ENCODE results near the gene VWA5B1. TPM values are rescaled to one million over a fixed set of nuclear protein-coding genes. Genes with fewer than 3 reads are reported as not detected.

Gene VWA5B1
- total RNA-seq, 4 donors from 2014 or later: 0.16 TPM; not detected in 3

GRCh38 chr1:20355828-20356735 is 65.4 kb downstream of the VWA5B1 start:
- 63% methylated on average over 7 of the region's 9 CpGs for WGBS
- H3K4me3 ChIP-seq: no peak overlapping the region
- TF ChIP-seq POLR2A (IDR thresholded peaks at IDR 0.05): no peak
- H3K27ac ChIP-seq: peak overlapping the region; percentile 64
- no peaks in the 10 kb centered on the region for H3K36me3 ChIP-seq
- peaks cover 11% of the 10 kb centered on the region for H3K27me3 ChIP-seq
- no peak for DNase-seq (ENCODE audit: low spot score in 2 of 2)
- no peaks in the 10 kb centered on the region for H3K9me3 ChIP-seq
- peaks cover 40% of the 10 kb centered on the region for H3K4me1 ChIP-seq

DNA sequence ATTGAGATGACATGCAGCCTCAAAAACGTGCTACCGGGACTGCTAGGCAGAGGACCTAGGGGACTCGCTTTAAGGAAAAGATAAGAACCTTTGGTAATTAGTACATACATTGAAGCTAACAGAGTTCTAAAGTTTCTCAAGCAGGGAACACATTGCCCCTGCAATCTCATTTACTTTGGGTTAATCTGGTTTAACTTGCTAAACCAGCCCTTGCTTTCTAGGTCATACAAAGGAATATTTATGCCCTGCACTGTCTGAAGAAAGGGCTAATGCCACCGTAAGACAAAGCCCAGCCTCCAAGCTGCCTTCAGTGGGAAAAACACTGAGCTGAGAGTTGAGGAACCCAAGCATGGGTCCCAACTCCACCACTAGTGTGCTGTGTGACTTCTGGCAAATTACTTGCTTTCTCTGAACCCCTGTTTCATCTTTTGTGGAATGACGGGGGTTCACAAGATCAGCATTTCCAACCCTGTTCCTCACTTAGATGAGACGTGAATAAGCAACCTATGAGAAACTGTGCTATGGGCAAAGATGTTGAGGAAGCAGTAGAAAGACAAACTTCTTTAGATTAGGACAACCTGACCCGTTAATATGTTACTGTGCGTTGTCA is 66.3 kb downstream of the VWA5B1 start:
- no peaks in the 10 kb centered on the region for H3K36me3 ChIP-seq
- 63% methylated on average over 8 of the region's 8 CpGs for WGBS
- H3K9me3 ChIP-seq: no peaks in the 10 kb centered on the region
- H3K27ac ChIP-seq: peak overlapping the region; percentile 64
- no peak for DNase-seq (ENCODE audit: low spot score in 2 of 2)
- TF ChIP-seq POLR2A (IDR thresholded peaks at IDR 0.05): no peak
- TF ChIP-seq POLR2AphosphoS5 (IDR thresholded peaks at IDR 0.05): no peak
- TF ChIP-seq, protein P1, sequence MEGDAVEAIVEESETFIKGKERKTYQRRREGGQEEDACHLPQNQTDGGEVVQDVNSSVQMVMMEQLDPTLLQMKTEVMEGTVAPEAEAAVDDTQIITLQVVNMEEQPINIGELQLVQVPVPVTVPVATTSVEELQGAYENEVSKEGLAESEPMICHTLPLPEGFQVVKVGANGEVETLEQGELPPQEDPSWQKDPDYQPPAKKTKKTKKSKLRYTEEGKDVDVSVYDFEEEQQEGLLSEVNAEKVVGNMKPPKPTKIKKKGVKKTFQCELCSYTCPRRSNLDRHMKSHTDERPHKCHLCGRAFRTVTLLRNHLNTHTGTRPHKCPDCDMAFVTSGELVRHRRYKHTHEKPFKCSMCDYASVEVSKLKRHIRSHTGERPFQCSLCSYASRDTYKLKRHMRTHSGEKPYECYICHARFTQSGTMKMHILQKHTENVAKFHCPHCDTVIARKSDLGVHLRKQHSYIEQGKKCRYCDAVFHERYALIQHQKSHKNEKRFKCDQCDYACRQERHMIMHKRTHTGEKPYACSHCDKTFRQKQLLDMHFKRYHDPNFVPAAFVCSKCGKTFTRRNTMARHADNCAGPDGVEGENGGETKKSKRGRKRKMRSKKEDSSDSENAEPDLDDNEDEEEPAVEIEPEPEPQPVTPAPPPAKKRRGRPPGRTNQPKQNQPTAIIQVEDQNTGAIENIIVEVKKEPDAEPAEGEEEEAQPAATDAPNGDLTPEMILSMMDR (IDR thresholded peaks at IDR 0.05): no peak
- H3K27me3 ChIP-seq: peaks cover 19% of the 10 kb centered on the region
- peaks cover 40% of the 10 kb centered on the region for H3K4me1 ChIP-seq
- H3K4me3 ChIP-seq: no peak overlapping the region

DNA sequence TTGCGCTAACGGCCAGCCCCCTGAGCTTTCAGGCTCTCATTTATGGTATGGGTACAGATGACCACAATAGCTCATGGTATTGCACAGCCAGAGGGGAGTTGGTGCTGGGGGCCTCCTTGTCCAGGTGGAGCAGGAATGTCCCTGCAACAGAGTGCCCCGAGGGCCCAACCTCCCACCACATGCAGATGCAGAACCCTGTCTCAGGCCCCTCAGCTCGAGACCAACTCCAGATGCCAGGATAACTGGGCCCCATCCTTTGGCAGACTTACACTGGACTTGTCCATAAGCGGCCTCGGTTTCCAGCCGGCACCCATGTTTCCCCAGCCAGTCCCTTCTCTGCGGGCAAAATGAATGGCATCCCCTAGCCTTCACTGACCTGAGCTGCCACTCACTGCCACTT is 67.1 kb downstream of the VWA5B1 start:
- H3K36me3 ChIP-seq: no peaks in the 10 kb centered on the region
- no peak overlapping the region for H3K4me3 ChIP-seq
- H3K27ac ChIP-seq: no peak overlapping the region
- 81% methylated on average over 7 of the region's 8 CpGs for WGBS
- TF ChIP-seq EP300 (IDR thresholded peaks at IDR 0.05): no peak
- no peak for TF ChIP-seq POLR2AphosphoS5 (IDR thresholded peaks at IDR 0.05)
- TF ChIP-seq POLR2A (IDR thresholded peaks at IDR 0.05): no peak
- TF ChIP-seq, protein P1 (IDR thresholded peaks at IDR 0.05): no peak
- no peak for DNase-seq (ENCODE audit: low spot score in 2 of 2)
- H3K4me1 ChIP-seq: peaks cover 40% of the 10 kb centered on the region
- H3K27me3 ChIP-seq: peaks cover 24% of the 10 kb centered on the region
- no peaks in the 10 kb centered on the region for H3K9me3 ChIP-seq

DNA sequence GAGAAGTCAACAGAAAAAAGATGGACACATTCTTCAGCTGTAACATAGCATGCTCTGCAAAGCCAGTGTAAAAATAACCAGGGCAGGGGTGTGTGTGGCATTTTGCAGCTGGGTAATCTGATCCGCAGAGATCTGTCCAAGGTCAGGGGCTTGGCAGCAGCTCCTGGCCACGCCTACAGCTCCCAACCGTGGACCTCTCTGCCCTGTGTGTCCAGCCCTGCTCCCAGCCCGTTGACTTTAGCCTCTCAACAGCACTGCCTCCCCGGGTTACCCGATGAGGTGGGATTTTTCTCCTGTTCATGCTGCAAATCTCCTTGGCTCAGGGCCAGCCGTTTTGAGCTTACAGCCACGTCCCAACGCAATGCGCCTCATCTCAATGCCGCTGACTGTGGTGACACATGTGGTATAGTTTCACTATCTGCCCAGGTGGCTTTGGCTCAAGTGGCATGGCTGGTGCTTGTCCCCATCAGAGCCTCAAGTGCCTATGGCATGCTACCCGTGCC is 68.1 kb downstream of the VWA5B1 start:
- Histone ChIP-seq H3K36me3 (no peaks in the 10 kb centered on the region), H3K27me3 (peaks cover 31% of the 10 kb centered on the region), H3K4me1 (peaks cover 40% of the 10 kb centered on the region), H3K27ac (no peak overlapping the region), H3K9me3 (no peaks in the 10 kb centered on the region), H3K4me3 (no peak overlapping the region)
- 19% methylated on average over 9 of the region's 12 CpGs for WGBS
- DNase-seq (ENCODE audit: low spot score in 2 of 2): no peak
- no peak for TF ChIP-seq EP300 (IDR thresholded peaks at IDR 0.05)
- TF ChIP-seq, protein P1 (IDR thresholded peaks at IDR 0.05): no peak
- TF ChIP-seq POLR2A (IDR thresholded peaks at IDR 0.05): no peak
- no peak for TF ChIP-seq POLR2AphosphoS5 (IDR thresholded peaks at IDR 0.05)

DNA sequence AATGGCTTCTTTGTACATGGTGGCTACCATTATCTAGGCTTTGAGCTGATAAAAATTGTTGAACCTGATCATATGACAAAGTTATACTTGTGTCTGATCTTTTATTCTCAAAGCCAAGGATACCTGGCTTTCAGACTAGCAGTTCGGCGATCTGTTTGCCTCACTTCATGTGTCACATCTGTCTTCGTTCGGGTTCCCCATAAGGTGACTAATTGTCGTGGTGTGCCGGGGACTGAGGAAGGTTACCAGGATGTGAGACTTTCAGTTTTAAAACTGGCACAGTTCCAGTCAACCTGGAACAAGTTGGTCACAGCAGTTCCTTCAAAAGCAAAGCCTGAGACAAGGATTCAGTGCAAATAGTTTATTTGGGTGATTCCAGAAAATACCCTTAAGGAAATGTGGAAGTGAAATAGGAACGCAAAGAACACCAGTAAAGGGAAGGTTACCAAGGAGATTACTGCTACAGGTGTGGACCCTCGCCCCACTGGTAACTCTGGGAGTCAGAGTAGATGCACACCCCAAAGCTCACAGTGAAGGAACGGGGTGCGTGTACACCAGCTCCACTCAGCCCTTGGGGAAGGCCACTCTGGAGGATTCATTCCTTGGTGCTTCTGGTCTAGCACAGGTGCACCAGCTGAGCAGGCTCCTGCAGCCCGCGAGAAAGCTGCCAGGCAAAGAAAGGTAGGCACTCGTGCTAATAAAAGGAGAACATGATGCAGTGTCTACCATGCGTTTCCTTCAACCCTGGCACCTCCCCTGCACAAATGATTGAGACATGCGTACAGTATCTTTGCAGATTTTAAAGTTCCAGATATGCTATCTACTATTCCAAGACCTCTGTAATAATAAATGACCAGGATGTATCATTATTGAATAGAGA is 69.0 kb downstream of the VWA5B1 start:
- H3K36me3 ChIP-seq: no peaks in the 10 kb centered on the region
- peaks cover 37% of the 10 kb centered on the region for H3K27me3 ChIP-seq
- DNase-seq (ENCODE audit: low spot score in 2 of 2): no peak
- no peak for TF ChIP-seq POLR2A (IDR thresholded peaks at IDR 0.05)
- 70% methylated on average over 15 of the region's 15 CpGs for WGBS
- no peak overlapping the region for H3K27ac ChIP-seq
- no peaks in the 10 kb centered on the region for H3K9me3 ChIP-seq
- H3K4me3 ChIP-seq: no peak overlapping the region
- H3K4me1 ChIP-seq: peaks cover 40% of the 10 kb centered on the region
